ENCODE results near the gene BGLAP.

The BGLAP gene

GRCh38 chr1:156228501-156228900 is 13.5 kb upstream of the BGLAP start:
- no peak for DNase-seq

GRCh38 chr1:156229809-156230472 is 12.0 kb upstream of the BGLAP start:
- DNase-seq, result no peak

GRCh38 chr1:156230473-156230837 is 11.5 kb upstream of the BGLAP start:
- DNase-seq, result no peak

- DNase-seq, result no peak
Measured at GRCh38 chr1:156232201-156232894, 9.6 kb upstream of the BGLAP start.

- no peak for DNase-seq
Measured at GRCh38 chr1:156233426-156234127, 8.4 kb upstream of the BGLAP start.

- DNase-seq, result no peak
Measured at GRCh38 chr1:156236164-156236563, 5.8 kb upstream of the BGLAP start.

- no peak for DNase-seq
Measured at GRCh38 chr1:156238248-156238647, 3.7 kb upstream of the BGLAP start.

GRCh38 chr1:156241311-156241811 is 623 bp upstream of the BGLAP start:
- DNase-seq, result no peak

GRCh38 chr1:156242738-156243137 is 754 bp downstream of the BGLAP start:
- no peak for DNase-seq

- no peak for DNase-seq
Measured at GRCh38 chr1:156244126-156244525, 2.1 kb downstream of the BGLAP start.

GRCh38 chr1:156244712-156245111 is 2.7 kb downstream of the BGLAP start:
- DNase-seq, result no peak

GRCh38 chr1:156245451-156246232 is 3.7 kb downstream of the BGLAP start:
- peak; percentile 14 for DNase-seq

- no peak for DNase-seq
Measured at GRCh38 chr1:156246241-156246780, 4.3 kb downstream of the BGLAP start.

GRCh38 chr1:156246781-156247459 is 4.9 kb downstream of the BGLAP start:
- DNase-seq, result no peak

GRCh38 chr1:156247460-156248322 is 5.7 kb downstream of the BGLAP start, which contains the start of gene PAQR6:
PAQR6 (minus strand) TSS chr1:156248056; CDS start chr1:156246731, 1,325 bp downstream.
- DNase-seq, result no peak

- DNase-seq, result no peak
Measured at GRCh38 chr1:156248323-156248683, 6.3 kb downstream of the BGLAP start.

- no peak for DNase-seq
Measured at GRCh38 chr1:156249593-156249992, 7.6 kb downstream of the BGLAP start.

GRCh38 chr1:156251527-156251926 is 9.5 kb downstream of the BGLAP start:
- DNase-seq, result no peak

- no peak for DNase-seq
Measured at GRCh38 chr1:156253634-156254033, 11.7 kb downstream of the BGLAP start.

- DNase-seq, result no peak
Measured at GRCh38 chr1:156257711-156258110, 15.7 kb downstream of the BGLAP start.

GRCh38 chr1:156258859-156259258 is 16.9 kb downstream of the BGLAP start:
- no peak for DNase-seq

Measured in NCI-H2081 treated with DMSO at 0.1 percent for 48 hours (cell line).